Measurements from ENCODE around the gene RNF128. TPM values are rescaled to one million over a fixed set of nuclear protein-coding genes. Genes with fewer than 3 reads are reported as not detected.

RNF128 gene
- total RNA-seq, 1 experiment from 2014 or later = 0.17 TPM

DNA sequence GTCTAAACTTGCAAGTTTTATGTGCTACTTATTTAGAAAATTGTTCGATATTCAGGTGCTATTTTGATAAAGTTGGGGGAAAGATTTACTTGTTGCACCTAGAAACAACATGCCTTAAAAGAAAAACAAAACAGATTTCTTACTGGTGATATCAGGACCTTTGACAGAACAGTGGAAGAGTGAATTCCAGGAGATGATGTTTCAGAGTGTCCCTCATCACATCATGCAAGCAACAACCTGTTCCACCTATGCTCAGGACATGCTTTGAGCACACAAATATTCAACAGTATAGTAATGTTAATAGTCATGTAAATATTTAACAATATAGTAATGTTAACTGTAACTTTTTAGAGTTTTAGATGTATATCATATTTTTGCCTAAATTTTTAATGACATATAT, 23.9 kb upstream of the RNF128 start:
- Histone ChIP-seq H3K9me2 (ENCODE audit: insufficient read depth) (no peaks in the 10 kb centered on the region), H3K4me3 (no peak overlapping the region), H3K4me2 (no peak overlapping the region), H3F3A (ENCODE audit: insufficient read depth, low read depth) (no peaks in the 10 kb centered on the region), H3K9me3 (ENCODE audit: insufficient read depth, low read depth) (no peaks in the 10 kb centered on the region), H3K27ac (no peak overlapping the region), H3K27me3 (ENCODE audit: insufficient read depth, low read depth) (no peaks in the 10 kb centered on the region), H3K4me1 (replicated peaks; ENCODE audit: insufficient read depth) (no peaks in the 10 kb centered on the region), H3K79me2 (ENCODE audit: low read depth) (no peaks in the 10 kb centered on the region), H4K20me1 (ENCODE audit: insufficient read depth) (no peaks in the 10 kb centered on the region), H3K36me3 (ENCODE audit: low read depth) (no peaks in the 10 kb centered on the region), H2AFZ (no peak overlapping the region)
- no TSS peak for BruUV-seq (replicated peaks)
- ChIA-PET CTCF (no interaction called here), POLR2A (ENCODE audit: unreplicated experiment) (no interaction called here)
- intact Hi-C loops (cut with micrococcal nuclease; ENCODE audit: unreplicated experiment) = no loop called here
- DNase-seq = no peak
- TF ChIP-seq, protein P1, sequence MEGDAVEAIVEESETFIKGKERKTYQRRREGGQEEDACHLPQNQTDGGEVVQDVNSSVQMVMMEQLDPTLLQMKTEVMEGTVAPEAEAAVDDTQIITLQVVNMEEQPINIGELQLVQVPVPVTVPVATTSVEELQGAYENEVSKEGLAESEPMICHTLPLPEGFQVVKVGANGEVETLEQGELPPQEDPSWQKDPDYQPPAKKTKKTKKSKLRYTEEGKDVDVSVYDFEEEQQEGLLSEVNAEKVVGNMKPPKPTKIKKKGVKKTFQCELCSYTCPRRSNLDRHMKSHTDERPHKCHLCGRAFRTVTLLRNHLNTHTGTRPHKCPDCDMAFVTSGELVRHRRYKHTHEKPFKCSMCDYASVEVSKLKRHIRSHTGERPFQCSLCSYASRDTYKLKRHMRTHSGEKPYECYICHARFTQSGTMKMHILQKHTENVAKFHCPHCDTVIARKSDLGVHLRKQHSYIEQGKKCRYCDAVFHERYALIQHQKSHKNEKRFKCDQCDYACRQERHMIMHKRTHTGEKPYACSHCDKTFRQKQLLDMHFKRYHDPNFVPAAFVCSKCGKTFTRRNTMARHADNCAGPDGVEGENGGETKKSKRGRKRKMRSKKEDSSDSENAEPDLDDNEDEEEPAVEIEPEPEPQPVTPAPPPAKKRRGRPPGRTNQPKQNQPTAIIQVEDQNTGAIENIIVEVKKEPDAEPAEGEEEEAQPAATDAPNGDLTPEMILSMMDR (conservative IDR thresholded peaks at IDR 0.05) = no peak
- no peak for TF ChIP-seq EZH2 (IDR thresholded peaks at IDR 0.05; ENCODE audit: low read depth)

DNA sequence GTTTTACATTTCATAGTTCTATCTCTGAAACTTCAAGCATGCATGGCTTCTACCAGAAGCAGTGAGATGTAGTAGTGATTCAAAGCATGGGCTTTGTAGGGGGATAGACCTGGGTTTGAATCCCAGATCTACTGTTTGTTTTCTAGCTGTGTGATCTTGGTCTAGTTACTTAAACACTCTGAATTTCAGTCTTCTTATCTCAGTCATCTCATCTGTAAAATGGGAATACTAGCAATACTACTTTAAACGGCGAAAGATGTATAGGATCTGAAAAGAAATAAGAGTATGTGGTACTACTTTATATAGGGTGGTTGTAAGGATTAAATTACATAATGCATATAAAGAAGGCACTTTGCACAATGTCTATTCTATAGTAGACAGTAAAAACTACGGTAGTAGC, 20.0 kb upstream of the RNF128 start:
- Histone ChIP-seq H3K4me3 (no peak overlapping the region), H3K79me2 (ENCODE audit: low read depth) (no peaks in the 10 kb centered on the region), H3K27me3 (ENCODE audit: insufficient read depth, low read depth) (no peaks in the 10 kb centered on the region), H3F3A (ENCODE audit: insufficient read depth, low read depth) (no peaks in the 10 kb centered on the region), H2AFZ (no peak overlapping the region), H4K20me1 (ENCODE audit: insufficient read depth) (no peaks in the 10 kb centered on the region), H3K27ac (no peak overlapping the region), H3K9me2 (ENCODE audit: insufficient read depth) (no peaks in the 10 kb centered on the region), H3K4me2 (no peak overlapping the region), H3K4me1 (replicated peaks; ENCODE audit: insufficient read depth) (peaks cover 9% of the 10 kb centered on the region), H3K36me3 (ENCODE audit: low read depth) (no peaks in the 10 kb centered on the region), H3K9me3 (ENCODE audit: insufficient read depth, low read depth) (no peaks in the 10 kb centered on the region)
- intact Hi-C loops (cut with micrococcal nuclease; ENCODE audit: unreplicated experiment) = no loop called here
- DNase-seq = no peak
- POLR2A ChIA-PET (ENCODE audit: unreplicated experiment) = no interaction called here
- no TSS peak for BruUV-seq (replicated peaks)
- CTCF ChIA-PET = no interaction called here
- TF ChIP-seq, protein P1 (conservative IDR thresholded peaks at IDR 0.05) = no peak
- no peak for TF ChIP-seq EZH2 (IDR thresholded peaks at IDR 0.05; ENCODE audit: low read depth)

DNA sequence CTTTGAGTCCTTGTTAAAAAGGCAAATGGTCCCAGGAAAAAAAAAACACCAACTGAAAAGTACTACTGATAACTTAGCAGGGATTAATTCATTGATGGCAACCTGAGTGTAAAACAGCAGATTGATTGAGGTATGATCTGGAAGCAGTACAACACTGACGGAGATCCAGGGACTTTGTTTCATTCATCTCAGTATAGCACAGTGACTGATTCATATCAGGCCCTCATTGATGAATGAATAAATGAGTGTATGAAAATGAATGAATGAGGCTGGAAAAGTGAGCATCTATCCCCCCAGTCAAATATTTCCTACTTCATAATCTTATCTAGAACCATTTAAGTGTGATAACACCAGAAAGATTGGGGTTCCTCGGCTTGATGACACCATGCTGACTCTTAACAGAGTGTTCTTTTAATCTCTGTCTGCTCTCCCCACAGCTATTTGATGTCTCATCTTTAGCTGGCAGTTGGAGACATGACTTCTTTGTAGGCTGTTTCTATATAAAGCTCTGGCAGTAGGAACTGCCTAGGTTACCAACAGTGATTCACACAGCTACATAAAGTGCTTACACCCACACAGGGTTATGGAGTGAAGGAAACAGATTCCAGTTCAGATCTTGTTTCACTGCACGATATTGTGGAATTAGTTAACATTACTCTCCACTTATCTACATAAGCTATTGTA, 18.6 kb upstream of the RNF128 start:
- ChIA-PET POLR2A (ENCODE audit: unreplicated experiment) (interaction anchor here (0.5 to 0.6 kb wide), 2 partner anchors 23 to 196 kb away, joined by 4 to 5 read pairs; no protein-coding TSS in a partner anchor), CTCF (no interaction called here)
- H3K27me3 ChIP-seq (ENCODE audit: insufficient read depth, low read depth) = no peaks in the 10 kb centered on the region
- DNase-seq = peak in 1 of 2 experiments; percentile 78
- no peaks in the 10 kb centered on the region for H4K20me1 ChIP-seq (ENCODE audit: insufficient read depth)
- H3K4me3 ChIP-seq = no peak overlapping the region
- TF ChIP-seq EZH2 (IDR thresholded peaks at IDR 0.05; ENCODE audit: low read depth) = no peak
- H3K9me2 ChIP-seq (ENCODE audit: insufficient read depth) = no peaks in the 10 kb centered on the region
- no peaks in the 10 kb centered on the region for H3F3A ChIP-seq (ENCODE audit: insufficient read depth, low read depth)
- intact Hi-C loops (cut with micrococcal nuclease; ENCODE audit: unreplicated experiment) = no loop called here
- H3K27ac ChIP-seq = peak overlapping the region; percentile 37; the same call in 1 of the 2 replicates
- peaks cover 9% of the 10 kb centered on the region for H3K4me1 ChIP-seq (replicated peaks; ENCODE audit: insufficient read depth)
- no peak overlapping the region; the same call in 1 of the 2 replicates for H2AFZ ChIP-seq
- no peaks in the 10 kb centered on the region for H3K36me3 ChIP-seq (ENCODE audit: low read depth)
- H3K79me2 ChIP-seq (ENCODE audit: low read depth) = no peaks in the 10 kb centered on the region
- no peaks in the 10 kb centered on the region for H3K9me3 ChIP-seq (ENCODE audit: insufficient read depth, low read depth)
- H3K4me2 ChIP-seq = peak overlapping the region; percentile 56
- BruUV-seq (replicated peaks) = no TSS peak

DNA sequence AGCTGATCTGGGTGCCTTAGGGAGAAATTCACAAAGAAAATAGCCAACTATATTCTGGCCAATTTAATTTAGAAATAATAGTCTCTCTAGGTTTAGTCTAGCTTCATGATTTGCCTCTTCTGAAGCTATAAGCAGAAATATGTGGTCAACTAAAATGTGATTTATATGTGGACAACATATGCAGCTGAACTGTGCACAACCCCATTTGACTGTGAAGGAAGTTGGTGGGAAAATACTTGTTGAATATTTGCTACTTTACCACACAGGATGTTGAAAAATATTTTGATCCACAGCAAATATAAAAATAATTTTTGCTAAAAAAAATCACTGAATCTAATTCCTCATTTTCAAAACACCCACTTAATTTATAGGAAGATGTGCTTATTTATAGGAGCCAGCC, 15.7 kb upstream of the RNF128 start:
- H3K9me3 ChIP-seq (ENCODE audit: insufficient read depth, low read depth) = no peaks in the 10 kb centered on the region
- no peak overlapping the region for H3K4me3 ChIP-seq
- no peaks in the 10 kb centered on the region for H3K36me3 ChIP-seq (ENCODE audit: low read depth)
- H3K9me2 ChIP-seq (ENCODE audit: insufficient read depth) = no peaks in the 10 kb centered on the region
- H3F3A ChIP-seq (ENCODE audit: insufficient read depth, low read depth) = no peaks in the 10 kb centered on the region
- no peak overlapping the region for H3K4me2 ChIP-seq
- POLR2A ChIA-PET (ENCODE audit: unreplicated experiment) = no interaction called here
- no peak overlapping the region for H3K27ac ChIP-seq
- H2AFZ ChIP-seq = no peak overlapping the region
- TF ChIP-seq, protein P1 (conservative IDR thresholded peaks at IDR 0.05) = no peak
- TF ChIP-seq EZH2 (IDR thresholded peaks at IDR 0.05; ENCODE audit: low read depth) = no peak
- no peaks in the 10 kb centered on the region for H4K20me1 ChIP-seq (ENCODE audit: insufficient read depth)
- no peaks in the 10 kb centered on the region for H3K27me3 ChIP-seq (ENCODE audit: insufficient read depth, low read depth)
- intact Hi-C loops (cut with micrococcal nuclease; ENCODE audit: unreplicated experiment) = no loop called here
- DNase-seq = no peak
- no peaks in the 10 kb centered on the region for H3K79me2 ChIP-seq (ENCODE audit: low read depth)
- peaks cover 9% of the 10 kb centered on the region for H3K4me1 ChIP-seq (replicated peaks; ENCODE audit: insufficient read depth)
- no TSS peak for BruUV-seq (replicated peaks)
- CTCF ChIA-PET = no interaction called here

All from PC-9 (cell line).